Pancreas (tissue), 10 donors: ENCODE data around the gene GNG13. TPM values are rescaled to one million over a fixed set of nuclear protein-coding genes. Genes with fewer than 3 reads are reported as not detected.

Experiments used
- ATAC-seq, 4 donors: fragments of 200-7000 bp; cut with Tn5 transposase; one replicate each; pipeline versions ENCODE4 v1.8.0 to v1.9.1; 2020; ENCODE audit warnings: mild to moderate bottlenecking in 4 of 4, moderate library complexity in 4 of 4
- DNase-seq, 6 donors: peaks; one replicate each; pipeline ENCODE4 v3.0.0-alpha.2; 2020
- FAIRE-seq: peaks from 2 replicates; lab custom pipeline; 2012; peaks lifted over from hg19 to GRCh38; lab: Jason Lieb, UNC
- H3K27ac ChIP-seq, 4 donors: fragments of 200-600 bp; sonication (generic); 1 replicate in 3 of 4; 2 replicates in 1 of 4; pipeline versions ENCODE4 v1.5.0 to v1.8.0; 2020
- H3K27me3 ChIP-seq, 4 donors: fragments of 200-600 bp; one replicate each; pipeline ENCODE4 v1.8.0; 2021
- H3K36me3 ChIP-seq, 3 donors: fragments of 200-600 bp; sonication (generic) in 1 of 3; one replicate each; pipeline versions ENCODE4 v1.5.0 to v1.8.0; 2020 to 2021
- H3K4me1 ChIP-seq, 3 donors: fragments of 200-600 bp; one replicate each; pipeline ENCODE4 v1.8.0; 2021
- H3K4me3 ChIP-seq, 4 donors: fragments of 200-600 bp; sonication (generic) in 2 of 4; one replicate each; pipeline versions ENCODE4 v1.5.0 to v1.8.0; 2020 to 2021
- H3K9me3 ChIP-seq, 4 donors: fragments of 200-600 bp; one replicate each; pipeline ENCODE4 v1.8.0; 2021
- CTCF ChIP-seq, 4 donors: fragments of 200-600 bp; sonication (generic) in 3 of 4; IDR thresholded peaks; one replicate each; pipeline versions ENCODE4 v1.5.0 to v1.8.0; 2021; ENCODE audit warnings: antibody characterized with exemption in 4 of 4
- WGBS, 2 donors: extraction: QIAGEN DNeasy Blood & Tissue Kit; methylation state at CpG; one replicate each; pipeline ENCODE4 v1.1.7; 2013; 5-methylcytosine and 5-hydroxymethylcytosine counted together
- intact Hi-C, 3 donors: fragments of 100-400 bp; cut with DNase I; formaldehyde crosslinking; loops; one replicate each; pipeline versions ENCODE4 v1.11.1 to v1.14.2; 2022
- polyA plus RNA-seq, 2 donors: library from polyadenylated mRNA; stranded (reverse); fragments of 200-250 nt; gene quantifications; one replicate each; pipeline ENCODE4 v1.2.3, GENCODE V29; 2013
- total RNA-seq, 6 donors: library from RNA; stranded (reverse); fragmentation: NEBNext Ultra II Directional in 4 of 6; extraction: Animal tissue kit (Norgen Biotek cat#: 25700) in 4 of 6; gene quantifications; one replicate each; pipeline versions ENCODE4 v1.2.1 to v1.2.4, GENCODE V29; 2021 to 2023
- donor health status: healthy with polysubstance abuse.
- donor health status: DM: no; HTN: no; CAD: no; lungs with moderate emphysema.
- donor health status: DM: no; HTN: no; CAD: no.
- donor health status: control.
- donor health status: control.
- donor health status: Bipolar disorder and iron deficiency.
- donor health status: DM: yes; HTN: yes; CAD: no.
- donor health status: DM: no; HTN: no; CAD: no.
- donor health status: DM: no; HTN: no; CAD: no.
- donor health status: DM: yes; HTN: yes; CAD: no.

GNG13 gene
- total and polyA plus RNA-seq, 8 donors, result not detected

DNA sequence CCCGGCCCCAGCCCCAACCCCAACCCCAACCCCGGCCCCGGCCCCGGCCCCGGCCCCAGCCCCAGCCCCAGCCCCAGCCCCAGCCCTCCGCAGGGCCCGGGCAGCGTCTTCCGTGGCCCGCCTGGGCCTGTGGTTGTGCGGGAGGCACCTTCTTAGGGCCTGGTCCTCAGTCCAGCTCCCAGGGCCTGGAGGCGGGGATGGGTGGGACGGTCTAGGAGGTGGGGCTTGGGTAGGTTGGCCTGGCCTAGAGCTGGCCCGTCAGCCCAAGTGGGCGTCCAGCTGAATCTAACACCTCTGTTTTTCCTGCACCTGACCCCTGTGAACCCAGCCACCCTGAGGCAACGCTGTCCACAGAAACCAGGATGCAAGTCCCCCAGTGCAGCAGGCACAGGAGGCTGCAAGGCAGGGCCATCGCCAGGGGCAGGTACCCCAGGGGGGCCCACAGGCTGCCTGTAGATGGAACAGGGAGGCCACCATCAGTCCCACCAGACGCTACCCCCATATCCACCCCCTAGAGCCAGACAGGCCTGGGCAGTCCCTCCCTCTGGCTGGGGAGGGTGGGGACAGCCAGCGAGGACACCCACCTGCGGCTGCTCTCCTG is 31.2 kb downstream of the GNG13 start:
- H3K4me1 ChIP-seq, result no peaks in the 10 kb centered on the region
- no peaks in the 10 kb centered on the region for H3K36me3 ChIP-seq
- H3K27me3 ChIP-seq, result no peaks in the 10 kb centered on the region
- ATAC-seq (no peak), DNase-seq (peak in 1 of 6 donors; percentile 66), FAIRE-seq (no peak)
- H3K4me3 ChIP-seq, result no peak overlapping the region
- intact Hi-C loops, result no loop called here
- TF ChIP-seq CTCF (IDR thresholded peaks at IDR 0.05), result no peak
- no peaks in the 10 kb centered on the region for H3K9me3 ChIP-seq
- no peak overlapping the region for H3K27ac ChIP-seq
- 41 to 66% methylated on average over 19 to 20 of the region's 20 CpGs for WGBS, 2 donors

GRCh38 chr16:768428-768827 is 32.1 kb downstream of the GNG13 start:
- ATAC-seq (no peak), DNase-seq (peak in 2 of 6 donors; percentile 26 to 81), FAIRE-seq (no peak)

DNA sequence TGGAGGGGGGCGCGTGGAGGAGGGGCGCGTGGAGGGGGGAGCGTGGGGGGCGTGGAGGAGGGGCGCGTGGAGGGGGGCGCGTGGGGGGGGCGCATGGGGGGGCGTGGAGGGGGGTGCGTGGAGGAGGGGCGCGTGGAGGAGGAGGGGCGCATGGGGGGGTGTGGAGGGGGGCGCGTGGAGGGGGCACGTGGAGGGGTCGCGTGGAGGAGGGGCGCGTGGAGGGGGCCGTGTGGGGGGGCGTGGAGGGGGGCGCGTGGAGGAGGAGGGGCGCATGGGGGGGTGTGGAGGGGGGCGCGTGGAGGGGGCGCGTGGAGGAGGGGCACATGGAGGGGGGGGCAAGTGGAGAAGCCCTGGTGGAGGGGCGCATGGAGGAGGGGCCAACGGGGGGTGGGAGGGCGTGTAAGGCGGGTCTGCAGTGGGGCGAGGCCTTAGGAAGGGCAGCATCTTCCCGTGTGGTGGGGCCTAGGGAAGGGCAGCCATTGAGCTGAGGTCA is 32.7 kb downstream of the GNG13 start:
- Histone ChIP-seq H3K36me3 (no peaks in the 10 kb centered on the region), H3K9me3 (no peaks in the 10 kb centered on the region), H3K27ac (no peak overlapping the region), H3K4me1 (no peaks in the 10 kb centered on the region), H3K27me3 (no peaks in the 10 kb centered on the region), H3K4me3 (no peak overlapping the region)
- WGBS, 2 donors, result 46 to 53% methylated on average over 8 to 15 of the region's 38 CpGs
- intact Hi-C loops, result no loop called here
- no peak for DNase-seq
- no peak for TF ChIP-seq CTCF (IDR thresholded peaks at IDR 0.05)
- no peak for FAIRE-seq
- no peak for ATAC-seq

More at GRCh38 chr16:768428-768827, 32.1 kb downstream of the GNG13 start:
- no peak overlapping the region for H3K27ac ChIP-seq
- WGBS, 2 donors, result 48 to 73% methylated on average over 21 of the region's 21 CpGs
- intact Hi-C loops, result no loop called here
- H3K36me3 ChIP-seq, result no peaks in the 10 kb centered on the region
- no peaks in the 10 kb centered on the region for H3K27me3 ChIP-seq
- no peak for TF ChIP-seq CTCF (IDR thresholded peaks at IDR 0.05)
- H3K9me3 ChIP-seq, result no peaks in the 10 kb centered on the region
- no peak overlapping the region for H3K4me3 ChIP-seq
- no peaks in the 10 kb centered on the region for H3K4me1 ChIP-seq

DNA sequence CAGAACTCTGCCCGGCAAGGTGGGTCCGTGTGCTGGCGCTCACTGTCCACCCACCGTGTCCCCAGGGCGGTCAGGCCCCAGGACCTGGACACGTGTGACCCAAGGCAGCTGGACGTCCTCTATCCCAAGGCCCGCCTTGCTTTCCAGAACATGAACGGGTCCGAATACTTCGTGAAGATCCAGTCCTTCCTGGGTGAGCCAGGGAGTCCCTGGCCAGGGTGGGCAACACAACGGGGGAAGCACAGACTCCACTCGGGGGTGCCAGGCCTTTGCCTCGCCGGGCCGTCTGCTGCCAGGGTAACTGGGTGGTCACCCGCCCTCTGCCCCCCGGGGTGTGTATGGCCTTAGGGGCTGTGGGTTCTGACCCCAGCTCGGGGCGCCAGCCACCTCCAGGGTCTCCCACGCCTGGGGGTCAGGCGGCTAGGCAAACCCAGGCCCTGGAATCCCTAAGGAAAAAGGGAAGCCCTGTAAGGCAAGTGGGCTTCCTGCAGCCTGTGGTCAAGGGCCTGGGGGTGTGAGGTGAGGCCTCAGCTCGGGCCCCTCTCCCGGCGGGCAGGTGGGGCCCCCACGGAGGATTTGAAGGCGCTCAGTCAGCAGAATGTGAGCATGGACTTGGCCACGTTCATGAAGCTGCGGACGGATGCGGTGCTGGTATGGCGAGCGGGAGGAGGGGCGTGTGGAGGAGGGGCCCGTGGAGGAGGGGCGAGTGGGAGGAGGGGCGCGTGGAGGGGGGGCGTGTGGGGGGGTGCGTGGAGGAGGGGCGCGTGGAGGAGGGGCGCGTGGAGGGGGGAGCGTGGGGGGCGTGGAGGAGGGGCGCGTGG is 33.5 kb downstream of the GNG13 start:
- H3K4me1 ChIP-seq, result no peaks in the 10 kb centered on the region

More for the DNA sequence above, 33.5 kb downstream of the GNG13 start:
- no peak for TF ChIP-seq CTCF (IDR thresholded peaks at IDR 0.05)
- intact Hi-C loops, result no loop called here
- WGBS, 2 donors, result 59 to 66% methylated on average over 34 to 35 of the region's 48 CpGs
- FAIRE-seq, result no peak
- no peak for ATAC-seq
- DNase-seq, result peak in 1 of 6 donors; percentile 76
- no peaks in the 10 kb centered on the region for H3K9me3 ChIP-seq
- H3K27me3 ChIP-seq, result no peaks in the 10 kb centered on the region
- no peak overlapping the region for H3K27ac ChIP-seq
- H3K36me3 ChIP-seq, result no peaks in the 10 kb centered on the region
- H3K4me3 ChIP-seq, result no peak overlapping the region
